WTC11 (cell line): ENCODE measurements around the gene NGF. TPM values are rescaled to one million over a fixed set of nuclear protein-coding genes. Genes with fewer than 3 reads are reported as not detected.

ENCODE experiments used
- ATAC-seq: fragments of 200-7000 bp; cut with Tn5 transposase; 2 replicates; pipeline ENCODE4 v1.10.0; 2021; ENCODE audit warnings: mild to moderate bottlenecking, moderate library complexity
- CTCF ChIA-PET: fragments of 300-600 bp; sonication (Branson Sonifier 250); formaldehyde crosslinking; loops from one replicate; lab custom pipeline; 2021; ENCODE audit warnings: antibody characterized with exemption; lab: Charles Lee
- POLR2A ChIA-PET: fragments of 350-600 bp; sonication (Branson Sonifier 250); formaldehyde crosslinking; loops from one replicate; lab custom pipeline; 2021; ENCODE audit warnings: antibody characterized with exemption; lab: Charles Lee
- DNase-seq: peaks from one replicate; pipeline ENCODE4 v3.0.0; 2021; ENCODE audit warnings: low spot score
- H3K27ac Mint-ChIP-seq: 2 replicates; pipeline ENCODE4 v1.8.0; 2021; ENCODE audit warnings: mixed read lengths
- H3K27me3 Mint-ChIP-seq: 2 replicates; pipeline ENCODE4 v1.8.0; 2021; ENCODE audit warnings: low read depth, mild to moderate bottlenecking, moderate library complexity, mixed read lengths
- H3K36me3 Mint-ChIP-seq: 2 replicates; pipeline ENCODE4 v1.8.0; 2021; ENCODE audit warnings: mixed read lengths
- H3K4me1 Mint-ChIP-seq: 2 replicates; pipeline ENCODE4 v1.8.0; 2022; ENCODE audit warnings: mixed read lengths
- H3K4me3 Mint-ChIP-seq: 2 replicates; pipeline ENCODE4 v1.8.0; 2021; ENCODE audit warnings: mild to moderate bottlenecking, moderate library complexity, mixed read lengths
- H3K9me3 Mint-ChIP-seq: 2 replicates; pipeline ENCODE4 v1.8.0; 2021; ENCODE audit warnings: mixed read lengths
- AFF4 ChIP-seq: sonication (generic); formaldehyde crosslinking; IDR thresholded peaks from 2 replicates; pipeline ENCODE4 v1.8.1; 2023; ENCODE audit warnings: mild to moderate bottlenecking, missing genetic modification reagents, borderline replicate concordance
- CREM ChIP-seq: sonication (generic); formaldehyde crosslinking; IDR thresholded peaks from 2 replicates; pipeline ENCODE4 v1.8.1; 2022; ENCODE audit warnings: mild to moderate bottlenecking, missing genetic modification reagents, moderate library complexity
- EMX1 ChIP-seq: fragments of 250-450 bp; sonication (Bioruptor Pico); IDR thresholded peaks from 2 replicates; pipeline ENCODE4 v1.8.0; 2021; ENCODE audit warnings: mild to moderate bottlenecking
- FOXK1 ChIP-seq: sonication (generic); formaldehyde crosslinking; IDR thresholded peaks from 2 replicates; pipeline ENCODE4 v1.8.0; 2022; ENCODE audit warnings: mild to moderate bottlenecking, moderate library complexity, missing genetic modification reagents
- GABPB1 ChIP-seq: sonication (generic); formaldehyde crosslinking; IDR thresholded peaks from 2 replicates; pipeline ENCODE4 v1.8.1; 2023; ENCODE audit warnings: mild to moderate bottlenecking, missing genetic modification reagents
- HMGXB4 ChIP-seq: sonication (generic); formaldehyde crosslinking; IDR thresholded peaks from 2 replicates; pipeline ENCODE4 v1.8.1; 2023; ENCODE audit warnings: mild to moderate bottlenecking, moderate library complexity, missing genetic modification reagents
- PRRX2 ChIP-seq: fragments of 250-450 bp; sonication (Bioruptor Pico); IDR thresholded peaks from 2 replicates; pipeline ENCODE4 v1.8.0; 2021; ENCODE audit warnings: mild to moderate bottlenecking
- SP1 ChIP-seq: sonication (generic); formaldehyde crosslinking; conservative IDR thresholded peaks from 2 replicates; pipeline ENCODE4 v1.8.1; 2022; ENCODE audit warnings: missing genetic modification reagents
- TCF7 ChIP-seq: sonication (generic); formaldehyde crosslinking; IDR thresholded peaks from 2 replicates; pipeline ENCODE4 v1.8.0; 2022; ENCODE audit warnings: mild to moderate bottlenecking, low read depth, missing genetic modification reagents, moderate library complexity
- TEAD4 ChIP-seq: sonication (generic); formaldehyde crosslinking; IDR thresholded peaks from 2 replicates; pipeline ENCODE4 v1.8.0; 2022; ENCODE audit warnings: mild to moderate bottlenecking, missing genetic modification reagents
- ZBTB21 ChIP-seq: sonication (generic); formaldehyde crosslinking; IDR thresholded peaks from 2 replicates; pipeline ENCODE4 v1.8.1; 2023; ENCODE audit warnings: mild to moderate bottlenecking, missing genetic modification reagents, borderline replicate concordance
- ZNF121 ChIP-seq: sonication (generic); formaldehyde crosslinking; IDR thresholded peaks from 2 replicates; pipeline ENCODE4 v1.8.0; 2023; ENCODE audit warnings: missing genetic modification reagents
- ZNF263 ChIP-seq: sonication (generic); formaldehyde crosslinking; IDR thresholded peaks from 2 replicates; pipeline ENCODE4 v1.8.1; 2022; ENCODE audit warnings: low read depth, mild to moderate bottlenecking, moderate library complexity, missing genetic modification reagents
- ZNF317 ChIP-seq: sonication (generic); formaldehyde crosslinking; IDR thresholded peaks from 2 replicates; pipeline ENCODE4 v1.8.1; 2023; ENCODE audit warnings: low read depth, mild to moderate bottlenecking, moderate library complexity, missing genetic modification reagents, borderline replicate concordance
- total RNA-seq: library from RNA; stranded (reverse); gene quantifications from 3 replicates; pipeline ENCODE4 v1.2.3, GENCODE V29; 2021
- TF ChIP-seq, protein P1 (sequence below): fragments of 250-450 bp; sonication (Bioruptor Pico); IDR thresholded peaks from 2 replicates; pipeline ENCODE4 v1.9.0; 2021; ENCODE audit warnings: mild to moderate bottlenecking
- TF ChIP-seq, protein P2 (sequence below): fragments of 250-450 bp; sonication (Bioruptor Pico); IDR thresholded peaks from 2 replicates; pipeline ENCODE4 v1.9.0; 2021; ENCODE audit warnings: mild to moderate bottlenecking, borderline replicate concordance

Gene NGF
- total RNA-seq, 1 experiment from 2014 or later, result 0.55 TPM

DNA sequence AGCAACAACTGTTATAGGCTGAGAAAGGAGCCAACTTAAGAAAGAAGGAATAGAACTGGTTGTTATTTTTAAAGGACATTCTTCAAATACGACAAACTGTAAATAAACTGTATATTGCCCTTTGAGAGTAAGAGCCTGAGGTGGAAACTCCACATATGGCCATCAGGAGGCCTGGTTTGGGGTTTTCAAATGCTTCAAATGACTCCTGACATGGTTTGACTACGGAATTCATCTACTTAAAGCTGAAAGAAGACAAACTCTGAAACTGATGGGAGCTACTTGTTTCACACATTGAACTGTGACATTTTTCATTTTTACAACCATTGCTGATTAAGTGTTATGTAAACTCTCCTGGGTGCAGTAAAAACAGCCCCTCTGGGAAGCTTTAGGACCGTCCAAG is 59.8 kb downstream of the NGF start (continued):
- no peak for TF ChIP-seq AFF4 (CRISPR knock-in tag)
- TF ChIP-seq EMX1, result no peak
- TF ChIP-seq HMGXB4 (CRISPR knock-in tag), result no peak
- TF ChIP-seq, protein P1, sequence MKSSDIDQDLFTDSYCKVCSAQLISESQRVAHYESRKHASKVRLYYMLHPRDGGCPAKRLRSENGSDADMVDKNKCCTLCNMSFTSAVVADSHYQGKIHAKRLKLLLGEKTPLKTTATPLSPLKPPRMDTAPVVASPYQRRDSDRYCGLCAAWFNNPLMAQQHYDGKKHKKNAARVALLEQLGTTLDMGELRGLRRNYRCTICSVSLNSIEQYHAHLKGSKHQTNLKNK, result no peak
- no peak for TF ChIP-seq PRRX2 (CRISPR knock-in tag)
- TF ChIP-seq ZBTB21 (CRISPR knock-in tag), result no peak
- no peak for TF ChIP-seq FOXK1
- TF ChIP-seq GABPB1 (CRISPR knock-in tag), result no peak

DNA sequence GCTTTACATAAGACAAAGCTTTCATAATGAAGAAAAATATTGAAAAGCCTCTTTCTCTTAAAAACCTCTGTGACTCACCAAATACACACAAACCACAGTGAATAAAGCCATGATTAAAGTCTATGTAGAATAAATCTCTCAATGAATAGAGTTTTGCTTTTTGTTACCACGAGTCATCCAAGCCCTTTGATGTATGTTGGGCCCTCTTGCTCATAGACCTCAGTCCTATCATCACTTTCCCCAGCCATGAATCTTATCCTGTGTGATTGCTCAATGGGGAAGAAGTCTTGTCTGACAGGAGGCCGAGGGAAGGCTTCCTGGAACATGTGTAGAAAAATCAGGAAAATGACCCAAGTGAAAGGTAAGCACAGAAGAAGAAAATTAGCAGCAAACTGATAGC is 60.8 kb downstream of the NGF start:
- no peaks in the 10 kb centered on the region; the same call in 1 of the 2 replicates for H3K27me3 Mint-ChIP-seq
- POLR2A ChIA-PET, result no interaction called here
- no peak overlapping the region for H3K4me3 Mint-ChIP-seq

More for the DNA sequence above, 60.8 kb downstream of the NGF start:
- H3K36me3 Mint-ChIP-seq, result peaks cover 10% of the 10 kb centered on the region
- H3K9me3 Mint-ChIP-seq, result peaks cover 29% of the 10 kb centered on the region
- no peak for ATAC-seq
- no peaks in the 10 kb centered on the region for H3K4me1 Mint-ChIP-seq
- CTCF ChIA-PET, result interaction anchor here (4.3 kb wide), 1 partner anchor 192 kb away, joined by 36 read pairs; no protein-coding TSS in a partner anchor
- TF ChIP-seq, protein P2, sequence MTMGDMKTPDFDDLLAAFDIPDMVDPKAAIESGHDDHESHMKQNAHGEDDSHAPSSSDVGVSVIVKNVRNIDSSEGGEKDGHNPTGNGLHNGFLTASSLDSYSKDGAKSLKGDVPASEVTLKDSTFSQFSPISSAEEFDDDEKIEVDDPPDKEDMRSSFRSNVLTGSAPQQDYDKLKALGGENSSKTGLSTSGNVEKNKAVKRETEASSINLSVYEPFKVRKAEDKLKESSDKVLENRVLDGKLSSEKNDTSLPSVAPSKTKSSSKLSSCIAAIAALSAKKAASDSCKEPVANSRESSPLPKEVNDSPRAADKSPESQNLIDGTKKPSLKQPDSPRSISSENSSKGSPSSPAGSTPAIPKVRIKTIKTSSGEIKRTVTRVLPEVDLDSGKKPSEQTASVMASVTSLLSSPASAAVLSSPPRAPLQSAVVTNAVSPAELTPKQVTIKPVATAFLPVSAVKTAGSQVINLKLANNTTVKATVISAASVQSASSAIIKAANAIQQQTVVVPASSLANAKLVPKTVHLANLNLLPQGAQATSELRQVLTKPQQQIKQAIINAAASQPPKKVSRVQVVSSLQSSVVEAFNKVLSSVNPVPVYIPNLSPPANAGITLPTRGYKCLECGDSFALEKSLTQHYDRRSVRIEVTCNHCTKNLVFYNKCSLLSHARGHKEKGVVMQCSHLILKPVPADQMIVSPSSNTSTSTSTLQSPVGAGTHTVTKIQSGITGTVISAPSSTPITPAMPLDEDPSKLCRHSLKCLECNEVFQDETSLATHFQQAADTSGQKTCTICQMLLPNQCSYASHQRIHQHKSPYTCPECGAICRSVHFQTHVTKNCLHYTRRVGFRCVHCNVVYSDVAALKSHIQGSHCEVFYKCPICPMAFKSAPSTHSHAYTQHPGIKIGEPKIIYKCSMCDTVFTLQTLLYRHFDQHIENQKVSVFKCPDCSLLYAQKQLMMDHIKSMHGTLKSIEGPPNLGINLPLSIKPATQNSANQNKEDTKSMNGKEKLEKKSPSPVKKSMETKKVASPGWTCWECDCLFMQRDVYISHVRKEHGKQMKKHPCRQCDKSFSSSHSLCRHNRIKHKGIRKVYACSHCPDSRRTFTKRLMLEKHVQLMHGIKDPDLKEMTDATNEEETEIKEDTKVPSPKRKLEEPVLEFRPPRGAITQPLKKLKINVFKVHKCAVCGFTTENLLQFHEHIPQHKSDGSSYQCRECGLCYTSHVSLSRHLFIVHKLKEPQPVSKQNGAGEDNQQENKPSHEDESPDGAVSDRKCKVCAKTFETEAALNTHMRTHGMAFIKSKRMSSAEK (CRISPR knock-in tag), result no peak
- no peak for TF ChIP-seq ZNF263 (CRISPR knock-in tag)
- no peak for TF ChIP-seq TEAD4
- TF ChIP-seq ZNF121 (CRISPR knock-in tag), result no peak
- TF ChIP-seq SP1, result no peak
- TF ChIP-seq CREM (CRISPR knock-in tag), result no peak
- no peak for TF ChIP-seq TCF7 (CRISPR knock-in tag)
- TF ChIP-seq ZNF317, result no peak
- DNase-seq, result no peak
- H3K27ac Mint-ChIP-seq, result no peak overlapping the region
